Measurements from ENCODE around the gene MOB1A.
A peak's percentile ranks its signal among the peaks of the same experiment; 100 is the strongest.

Gene MOB1A

DNA sequence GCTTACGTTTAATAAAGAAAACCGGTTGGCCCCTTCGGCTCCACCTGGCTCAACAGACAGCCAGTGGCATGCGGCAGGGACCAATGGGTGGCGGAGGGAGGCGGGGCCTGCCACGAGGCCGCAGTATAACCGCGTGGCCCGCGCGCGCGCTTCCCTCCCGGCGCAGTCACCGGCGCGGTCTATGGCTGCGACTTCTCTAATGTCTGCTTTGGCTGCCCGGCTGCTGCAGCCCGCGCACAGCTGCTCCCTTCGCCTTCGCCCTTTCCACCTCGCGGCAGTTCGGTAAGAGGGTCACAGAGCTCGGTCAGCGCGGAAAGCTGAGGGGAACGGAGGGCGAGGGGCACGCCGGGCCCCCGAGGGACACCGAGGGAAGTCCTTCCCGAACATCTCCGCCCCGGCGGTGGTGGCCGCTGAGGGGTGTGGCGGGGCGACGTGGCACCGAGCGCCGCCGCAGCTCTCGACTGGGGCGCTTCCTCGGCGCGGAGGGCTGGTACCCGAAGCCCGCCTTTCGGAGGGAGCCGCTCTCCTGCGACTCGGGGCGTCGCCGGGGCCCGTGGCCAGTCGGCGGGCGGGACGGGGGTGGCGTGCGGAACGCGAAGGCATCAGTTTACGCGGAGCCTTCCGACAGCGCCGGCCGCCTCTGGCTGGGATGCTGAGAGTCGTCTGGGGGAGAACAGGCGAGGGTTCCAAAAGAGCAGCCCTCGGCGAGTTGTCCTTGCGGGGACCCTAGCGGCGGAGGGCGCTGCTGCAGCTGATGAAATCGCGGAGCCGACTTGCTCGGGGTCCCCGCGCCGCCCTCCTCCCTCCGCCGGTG is 20.0 kb upstream of the MOB1A start, which contains the start of gene MTHFD2:
MTHFD2 (plus strand) TSS at position 155 of the 814 bp plus-strand sequence; CDS start at position 182, 27 bp downstream.
- peak within 1 kb of the TSS; percentile 92 for H3K4me2 ChIP-seq (ENCODE audit: low read length)
- H3K9ac ChIP-seq (ENCODE audit: low read length): peak within 1 kb of the TSS; percentile 89
- H3K27ac ChIP-seq (ENCODE audit: low read depth, low read length, poor library complexity, severe bottlenecking): peak within 1 kb of the TSS; percentile 80
- no peak within 1 kb of the TSS for H2AFZ ChIP-seq (ENCODE audit: low read length)
- H3K79me2 ChIP-seq (ENCODE audit: insufficient read depth, low read length): peaks cover 46% of the 10 kb centered on the region
- TF ChIP-seq EZH2 (IDR thresholded peaks at IDR 0.05; ENCODE audit: borderline replicate concordance, low read length): no peak
- TF ChIP-seq, protein P1, sequence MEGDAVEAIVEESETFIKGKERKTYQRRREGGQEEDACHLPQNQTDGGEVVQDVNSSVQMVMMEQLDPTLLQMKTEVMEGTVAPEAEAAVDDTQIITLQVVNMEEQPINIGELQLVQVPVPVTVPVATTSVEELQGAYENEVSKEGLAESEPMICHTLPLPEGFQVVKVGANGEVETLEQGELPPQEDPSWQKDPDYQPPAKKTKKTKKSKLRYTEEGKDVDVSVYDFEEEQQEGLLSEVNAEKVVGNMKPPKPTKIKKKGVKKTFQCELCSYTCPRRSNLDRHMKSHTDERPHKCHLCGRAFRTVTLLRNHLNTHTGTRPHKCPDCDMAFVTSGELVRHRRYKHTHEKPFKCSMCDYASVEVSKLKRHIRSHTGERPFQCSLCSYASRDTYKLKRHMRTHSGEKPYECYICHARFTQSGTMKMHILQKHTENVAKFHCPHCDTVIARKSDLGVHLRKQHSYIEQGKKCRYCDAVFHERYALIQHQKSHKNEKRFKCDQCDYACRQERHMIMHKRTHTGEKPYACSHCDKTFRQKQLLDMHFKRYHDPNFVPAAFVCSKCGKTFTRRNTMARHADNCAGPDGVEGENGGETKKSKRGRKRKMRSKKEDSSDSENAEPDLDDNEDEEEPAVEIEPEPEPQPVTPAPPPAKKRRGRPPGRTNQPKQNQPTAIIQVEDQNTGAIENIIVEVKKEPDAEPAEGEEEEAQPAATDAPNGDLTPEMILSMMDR (IDR thresholded peaks at IDR 0.05; ENCODE audit: low read length): peak; percentile 69
- peak within 1 kb of the TSS; percentile 77 for H3K4me3 ChIP-seq (ENCODE audit: low read depth, low read length, poor library complexity, severe bottlenecking)
- peaks cover 42% of the 10 kb centered on the region for H3K4me1 ChIP-seq (ENCODE audit: insufficient read depth, low read length, severe bottlenecking)
- H3F3A ChIP-seq (ENCODE audit: insufficient read depth, low read length): no peaks in the 10 kb centered on the region
- H4K20me1 ChIP-seq (ENCODE audit: insufficient read depth, low read length): no peaks in the 10 kb centered on the region
- no peaks in the 10 kb centered on the region for H3K9me3 ChIP-seq (ENCODE audit: low read length)
- H3K36me3 ChIP-seq (ENCODE audit: insufficient read depth, low read length): peaks cover 38% of the 10 kb centered on the region
- H3K27me3 ChIP-seq (ENCODE audit: insufficient read depth, low read length): no peaks in the 10 kb centered on the region
- no peaks in the 10 kb centered on the region for H3K9me2 ChIP-seq (ENCODE audit: low read depth, low read length)

DNA sequence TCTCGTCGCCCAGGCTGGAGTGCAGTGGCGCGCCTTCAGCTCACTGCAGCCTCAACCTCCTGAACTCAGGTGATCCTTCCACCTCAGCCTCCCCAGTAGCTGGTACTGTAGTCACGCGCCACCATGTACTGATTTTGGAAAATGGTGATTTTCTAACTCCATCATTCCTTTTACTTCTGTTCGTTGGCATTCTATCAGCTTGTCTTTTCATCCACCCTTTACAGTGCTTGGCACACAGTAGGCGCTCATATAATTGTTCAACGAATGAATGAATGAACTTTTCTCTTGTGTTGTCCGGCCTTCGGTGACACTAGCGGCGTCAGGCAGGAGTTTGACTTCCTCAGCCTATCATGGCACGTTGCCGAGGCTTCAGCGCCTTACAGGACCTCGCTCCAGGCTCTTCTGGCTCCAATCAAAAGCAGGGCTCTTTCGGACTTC is 19.4 kb upstream of the MOB1A start:
- H3K4me3 ChIP-seq (ENCODE audit: low read depth, low read length, poor library complexity, severe bottlenecking): peak overlapping the region; percentile 77
- peaks cover 34% of the 10 kb centered on the region for H3K36me3 ChIP-seq (ENCODE audit: insufficient read depth, low read length)
- H3K27me3 ChIP-seq (ENCODE audit: insufficient read depth, low read length): no peaks in the 10 kb centered on the region
- H3K4me1 ChIP-seq (ENCODE audit: insufficient read depth, low read length, severe bottlenecking): peaks cover 42% of the 10 kb centered on the region
- no peaks in the 10 kb centered on the region for H3K9me2 ChIP-seq (ENCODE audit: low read depth, low read length)
- peak overlapping the region; percentile 50 for H3K27ac ChIP-seq (ENCODE audit: low read depth, low read length, poor library complexity, severe bottlenecking)
- no peaks in the 10 kb centered on the region for H3K9me3 ChIP-seq (ENCODE audit: low read length)
- no peaks in the 10 kb centered on the region for H4K20me1 ChIP-seq (ENCODE audit: insufficient read depth, low read length)
- peak overlapping the region; percentile 18; the same call in 1 of the 2 replicates for H3K9ac ChIP-seq (ENCODE audit: low read length)
- TF ChIP-seq EZH2 (IDR thresholded peaks at IDR 0.05; ENCODE audit: borderline replicate concordance, low read length): no peak
- TF ChIP-seq, protein P1 (IDR thresholded peaks at IDR 0.05; ENCODE audit: low read length): no peak
- no peaks in the 10 kb centered on the region for H3F3A ChIP-seq (ENCODE audit: insufficient read depth, low read length)
- peaks cover 40% of the 10 kb centered on the region for H3K79me2 ChIP-seq (ENCODE audit: insufficient read depth, low read length)
- H2AFZ ChIP-seq (ENCODE audit: low read length): no peak overlapping the region
- H3K4me2 ChIP-seq (ENCODE audit: low read length): peak overlapping the region; percentile 92

DNA sequence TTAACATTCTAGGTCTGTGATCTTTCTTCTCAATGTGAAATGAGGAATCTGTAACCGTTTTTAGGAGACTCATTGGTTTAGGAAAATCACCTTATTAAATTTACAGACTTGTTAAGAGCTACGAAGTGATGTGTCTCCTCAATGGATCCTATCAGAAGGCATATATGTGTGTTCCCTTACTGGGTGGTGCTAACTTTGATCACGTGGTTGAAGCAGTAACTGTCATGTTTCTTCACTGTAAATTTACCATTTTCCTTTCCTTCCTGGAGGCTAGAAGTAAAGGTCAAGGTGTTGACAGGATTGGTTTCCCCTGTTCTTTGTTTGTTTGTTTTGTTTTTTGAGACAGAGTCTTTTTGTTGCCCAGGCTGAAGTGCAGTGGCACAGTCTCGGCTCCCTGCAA is 18.4 kb upstream of the MOB1A start:
- peaks cover 30% of the 10 kb centered on the region for H3K79me2 ChIP-seq (ENCODE audit: insufficient read depth, low read length)
- peaks cover 26% of the 10 kb centered on the region for H3K36me3 ChIP-seq (ENCODE audit: insufficient read depth, low read length)
- no peak overlapping the region for H3K4me3 ChIP-seq (ENCODE audit: low read depth, low read length, poor library complexity, severe bottlenecking)
- H3K9me2 ChIP-seq (ENCODE audit: low read depth, low read length): no peaks in the 10 kb centered on the region
- H3F3A ChIP-seq (ENCODE audit: insufficient read depth, low read length): no peaks in the 10 kb centered on the region
- H3K27ac ChIP-seq (ENCODE audit: low read depth, low read length, poor library complexity, severe bottlenecking): peak overlapping the region; percentile 34
- H3K9me3 ChIP-seq (ENCODE audit: low read length): no peaks in the 10 kb centered on the region
- H3K27me3 ChIP-seq (ENCODE audit: insufficient read depth, low read length): no peaks in the 10 kb centered on the region
- H3K4me2 ChIP-seq (ENCODE audit: low read length): no peak overlapping the region
- TF ChIP-seq, protein P1 (IDR thresholded peaks at IDR 0.05; ENCODE audit: low read length): no peak
- TF ChIP-seq EZH2 (IDR thresholded peaks at IDR 0.05; ENCODE audit: borderline replicate concordance, low read length): no peak
- H2AFZ ChIP-seq (ENCODE audit: low read length): peak overlapping the region; percentile 50; the same call in 1 of the 2 replicates
- no peaks in the 10 kb centered on the region for H4K20me1 ChIP-seq (ENCODE audit: insufficient read depth, low read length)
- no peak overlapping the region for H3K9ac ChIP-seq (ENCODE audit: low read length)
- H3K4me1 ChIP-seq (ENCODE audit: insufficient read depth, low read length, severe bottlenecking): peaks cover 46% of the 10 kb centered on the region

All from OCI-LY1 (cell line).